HG02973 (cell line): ENCODE measurements around the gene STAC.
"Not testable (repeated sequence)": the region's sequence is repeated elsewhere in the genome, so short reads cannot be mapped to it uniquely, and the experiment has no call there.

Experiments used
- ATAC-seq: cut with Tn5 transposase; IDR thresholded peaks from one replicate; pipeline ENCODE4 v1.9.1; 2021; ENCODE audit warnings: moderate library complexity; ENCODE audit not compliant: unreplicated experiment

STAC gene

DNA sequence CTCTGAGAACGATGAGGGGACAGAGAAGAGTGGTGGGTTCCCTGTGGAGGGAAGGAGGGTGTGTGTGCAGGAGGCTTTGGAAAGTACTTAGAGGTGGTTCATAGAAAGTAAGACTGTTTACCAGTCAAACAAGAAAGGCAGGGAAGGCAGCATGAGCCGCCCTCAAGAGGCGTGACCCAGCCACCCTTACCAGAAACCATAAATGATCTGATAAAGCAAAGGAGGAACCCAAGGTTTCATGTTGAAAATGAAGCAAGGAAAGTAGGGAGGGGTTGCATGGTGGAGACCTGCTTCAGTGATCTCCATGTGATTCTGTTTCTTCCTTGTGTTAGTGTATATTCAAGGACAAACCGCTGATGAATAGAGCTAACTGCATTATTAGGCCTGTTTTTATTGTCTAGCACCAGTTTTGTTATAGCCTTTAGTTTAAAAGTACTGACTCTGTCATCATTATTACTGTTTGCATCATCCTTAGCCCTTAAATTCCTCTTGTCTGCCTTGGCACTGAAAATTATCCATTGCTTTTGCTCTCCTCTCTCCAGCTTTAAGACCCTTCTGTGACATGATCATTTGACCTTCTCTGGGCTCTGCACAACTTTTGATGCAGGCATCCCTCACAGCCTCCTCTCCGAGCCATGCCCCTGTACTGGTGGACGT, 96.1 kb downstream of the STAC start:
- no peak for ATAC-seq

DNA sequence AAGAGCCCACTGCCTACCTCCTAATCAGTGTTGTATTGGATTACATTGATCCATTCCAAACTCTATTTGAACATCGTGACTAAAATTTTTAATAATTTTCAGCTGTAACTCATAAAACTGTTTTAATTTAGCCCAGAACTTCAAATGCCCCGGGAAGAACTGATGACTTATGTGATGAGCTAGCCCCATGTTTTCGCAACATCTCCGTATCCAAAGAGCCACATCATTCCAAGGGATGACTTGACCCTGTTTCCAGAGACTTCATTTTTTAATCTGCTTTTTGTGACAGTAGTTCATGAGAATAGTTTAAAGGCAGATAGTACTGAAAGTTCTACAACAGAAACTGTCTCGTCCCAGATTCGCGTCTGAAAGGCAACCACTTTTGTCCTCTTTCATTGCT, 97.4 kb downstream of the STAC start:
- no peak for ATAC-seq

DNA sequence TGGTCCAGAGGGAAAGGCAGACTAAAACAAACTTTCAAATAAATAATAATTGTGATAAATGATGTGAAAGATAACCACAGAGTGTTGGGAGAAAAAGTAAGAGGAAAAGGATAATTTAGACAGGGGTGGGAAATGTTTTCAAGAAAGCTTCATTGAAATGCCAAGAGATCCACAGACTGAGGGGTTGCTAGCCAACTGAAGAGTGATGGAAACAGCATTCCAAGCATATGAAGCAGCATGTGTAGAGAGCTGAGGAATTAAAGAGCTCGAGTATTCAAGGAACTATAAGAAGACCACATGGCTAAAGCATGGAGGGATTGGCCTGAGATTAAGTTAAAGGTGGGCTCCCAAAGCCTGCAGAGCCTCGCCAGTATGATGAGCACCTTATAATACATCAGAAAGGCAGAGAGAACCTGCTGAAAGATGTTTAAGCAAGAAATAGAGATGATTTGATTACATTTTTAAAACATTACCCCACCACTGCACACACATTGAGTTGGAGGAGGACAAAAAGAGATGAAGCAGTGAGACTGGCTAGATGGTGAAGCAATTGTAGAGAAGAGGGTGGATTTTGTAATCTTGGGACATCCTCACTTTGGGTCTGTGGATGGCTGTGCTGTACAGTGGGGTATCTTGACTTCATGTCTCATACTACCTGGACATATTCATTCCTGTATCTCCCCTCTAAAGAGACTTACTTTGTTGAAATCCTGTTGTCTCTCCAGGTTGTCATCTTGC, 100.8 kb downstream of the STAC start:
- no peak for ATAC-seq

DNA sequence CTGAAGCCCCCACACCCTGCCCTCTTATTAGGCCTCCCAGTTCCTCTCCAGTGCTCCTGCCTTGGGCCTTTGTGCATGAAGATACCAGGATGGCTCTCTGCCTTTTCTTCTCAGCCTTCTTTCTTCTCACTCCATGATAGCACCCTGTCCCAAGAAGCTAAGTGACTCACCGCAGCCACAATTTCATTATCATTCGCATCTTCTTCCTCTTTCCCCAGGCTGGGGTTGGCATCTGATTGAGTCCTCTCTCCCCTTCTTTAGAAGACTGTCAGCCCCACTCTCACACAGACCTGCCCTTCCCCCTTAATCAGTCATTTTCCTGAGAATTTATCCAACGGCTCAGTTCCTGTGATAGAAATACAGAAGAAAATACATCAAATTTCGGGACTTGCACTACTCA, 102.0 kb downstream of the STAC start:
- ATAC-seq = no peak

DNA sequence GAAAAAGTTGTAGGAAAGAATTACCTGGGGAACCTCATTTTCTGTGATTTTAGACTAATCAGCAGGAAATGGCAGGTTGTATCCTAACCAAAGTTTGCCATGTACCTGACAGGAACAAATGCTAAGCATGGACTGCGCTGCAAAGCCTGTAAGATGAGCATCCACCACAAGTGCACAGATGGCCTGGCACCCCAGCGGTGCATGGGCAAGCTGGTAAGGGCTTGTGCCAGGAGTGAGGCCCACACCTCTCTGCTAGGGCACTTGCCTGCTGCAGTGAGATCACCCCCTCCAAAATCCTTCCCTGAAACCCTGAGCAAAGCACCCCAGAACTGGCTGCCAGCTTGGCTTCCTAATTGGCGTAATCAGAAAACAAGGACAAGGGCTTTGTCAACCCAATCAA, 102.6 kb downstream of the STAC start:
- ATAC-seq = no peak

DNA sequence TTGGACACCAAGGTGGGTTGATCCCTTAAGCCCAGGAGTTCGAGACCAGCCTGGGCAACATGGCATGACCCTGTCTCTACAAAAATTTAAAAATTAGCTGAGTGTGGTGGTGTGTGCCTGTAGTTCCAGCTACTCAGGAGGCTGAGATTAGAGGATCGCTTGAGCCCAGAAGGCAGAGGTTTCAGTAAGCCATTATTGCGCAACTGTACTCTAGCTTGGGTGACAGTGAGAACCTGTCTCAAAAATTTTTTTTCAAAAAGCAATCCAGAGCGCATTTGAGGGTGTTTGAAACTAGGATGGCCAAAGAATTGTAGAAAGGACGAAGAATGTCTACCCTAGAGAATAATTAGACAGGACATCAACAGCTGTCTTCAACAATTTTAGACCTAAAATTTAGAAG, 103.4 kb downstream of the STAC start:
- ATAC-seq = no peak

DNA sequence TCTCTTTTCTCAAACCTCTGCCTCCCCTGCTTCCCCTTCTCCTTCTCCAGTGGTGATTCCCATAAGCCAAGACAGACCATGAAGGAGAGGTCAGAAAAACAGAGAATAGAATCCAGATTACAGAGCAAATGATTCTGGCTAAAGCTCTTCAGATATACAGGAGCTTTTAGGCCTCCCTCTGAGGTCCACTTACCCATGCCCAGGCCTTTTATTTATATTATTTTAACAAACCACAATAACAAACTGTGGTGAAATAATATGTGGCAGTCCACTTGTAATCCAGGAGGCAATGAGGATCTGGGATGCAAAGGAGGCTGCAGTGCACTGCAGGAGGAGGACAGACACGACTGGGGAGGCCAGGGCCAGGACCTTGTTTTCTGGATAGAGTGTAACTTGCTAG, 104.1 kb downstream of the STAC start:
- no peak for ATAC-seq

DNA sequence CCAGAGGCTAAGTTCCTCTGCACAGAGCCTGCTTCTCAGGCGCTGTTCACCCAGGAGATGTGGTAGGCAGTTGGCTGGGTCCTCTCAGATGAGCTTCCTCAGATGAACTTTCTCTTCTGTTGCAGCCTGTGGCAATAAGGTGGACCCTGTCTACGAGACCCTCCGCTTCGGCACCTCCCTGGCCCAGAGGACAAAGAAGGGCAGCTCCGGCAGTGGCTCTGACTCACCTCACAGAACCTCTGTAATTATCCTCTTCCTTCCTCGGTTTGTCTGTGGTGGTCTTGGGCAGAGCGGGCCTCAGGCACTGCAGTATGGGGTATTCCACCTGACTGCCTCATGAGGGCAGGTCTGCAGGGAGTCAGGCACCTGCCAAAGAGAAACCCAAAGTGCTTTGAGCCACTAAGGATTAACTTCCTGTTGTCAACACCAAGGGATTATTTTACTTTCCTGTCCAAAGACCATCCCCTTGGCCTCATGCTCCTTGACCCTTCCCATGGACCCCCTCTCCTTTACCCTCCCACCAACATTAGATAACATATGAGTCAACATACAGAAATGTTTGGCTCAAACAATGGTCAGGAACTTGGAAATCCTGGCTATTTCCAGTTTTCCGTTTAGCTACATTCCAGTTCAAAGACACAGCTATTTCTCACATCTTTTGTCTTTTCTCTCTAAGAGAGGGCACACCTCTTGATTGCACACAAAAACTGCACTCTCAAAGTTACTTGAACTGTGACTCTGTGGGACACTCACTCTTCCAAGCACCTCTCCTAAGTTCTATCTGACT, 105.9 kb downstream of the STAC start:
- ATAC-seq = no peak

DNA sequence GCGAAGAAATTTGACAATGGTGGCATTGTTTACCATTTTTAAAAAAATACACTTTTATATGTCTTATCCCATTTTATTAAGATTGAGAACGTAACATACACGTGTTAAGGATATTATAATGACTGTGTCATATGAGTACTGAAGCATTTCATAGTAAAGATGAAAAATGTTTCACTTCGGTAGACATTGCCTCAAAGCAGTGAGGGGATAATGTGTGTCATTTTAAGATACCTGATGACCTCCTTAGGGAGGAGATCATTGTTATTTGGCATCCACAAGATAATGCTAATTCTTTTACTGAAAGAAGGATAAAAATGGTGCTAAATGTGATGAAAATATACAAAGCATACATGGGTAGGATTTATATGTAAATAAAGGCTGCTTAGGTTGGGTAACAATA, 107.3 kb downstream of the STAC start:
- no peak for ATAC-seq

DNA sequence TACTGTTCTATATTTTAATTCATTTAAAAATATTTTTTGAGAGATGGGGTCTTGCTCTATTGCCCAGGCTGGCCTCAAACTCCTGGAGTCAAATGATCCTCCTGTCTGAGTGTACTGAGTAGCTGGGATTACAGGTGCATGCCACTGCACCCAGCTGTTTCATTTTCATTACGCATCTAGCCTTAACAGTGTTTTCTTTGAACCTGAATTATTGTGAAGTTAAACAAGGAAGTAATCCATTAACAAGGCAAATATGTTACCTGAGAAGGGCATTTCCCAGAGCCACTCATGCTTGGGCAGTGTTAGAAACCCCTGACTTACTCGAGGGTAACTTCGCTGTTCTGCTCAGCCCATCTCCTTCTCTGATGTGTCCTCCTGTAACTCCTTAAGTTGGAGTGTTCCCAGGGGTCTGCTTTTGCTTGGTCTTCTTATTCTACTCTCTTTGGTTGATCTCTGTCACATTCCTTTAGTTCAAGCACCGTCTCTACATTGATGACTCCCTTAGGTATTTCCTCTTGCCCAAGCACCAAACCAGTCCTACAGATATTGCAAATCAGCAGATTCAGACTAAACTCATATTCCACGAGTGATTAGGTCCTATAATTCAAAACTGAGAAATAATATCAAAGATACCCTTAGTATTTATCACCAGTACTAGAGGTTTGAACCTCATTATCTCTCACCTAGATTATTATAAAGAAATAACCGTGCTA, 107.9 kb downstream of the STAC start:
- no peak for ATAC-seq

DNA sequence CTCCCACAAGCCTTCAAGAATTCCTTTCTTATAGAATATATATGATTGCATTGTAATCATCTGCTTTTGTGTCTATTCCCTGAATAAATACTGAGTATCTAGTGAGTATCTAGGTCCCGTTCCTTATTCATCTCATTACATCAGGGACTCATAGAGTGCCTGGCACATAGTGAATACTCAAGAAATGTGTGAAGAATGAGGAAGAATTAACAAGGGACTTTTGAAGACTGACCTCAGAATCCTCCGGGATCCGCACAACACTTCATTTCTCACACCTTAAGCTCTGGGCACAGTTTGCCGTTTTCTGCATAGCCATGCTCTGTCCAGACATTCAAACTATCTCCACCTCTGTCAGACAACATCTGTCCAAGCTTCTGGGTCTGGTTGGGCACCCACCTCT, 108.8 kb downstream of the STAC start:
- no peak for ATAC-seq

DNA sequence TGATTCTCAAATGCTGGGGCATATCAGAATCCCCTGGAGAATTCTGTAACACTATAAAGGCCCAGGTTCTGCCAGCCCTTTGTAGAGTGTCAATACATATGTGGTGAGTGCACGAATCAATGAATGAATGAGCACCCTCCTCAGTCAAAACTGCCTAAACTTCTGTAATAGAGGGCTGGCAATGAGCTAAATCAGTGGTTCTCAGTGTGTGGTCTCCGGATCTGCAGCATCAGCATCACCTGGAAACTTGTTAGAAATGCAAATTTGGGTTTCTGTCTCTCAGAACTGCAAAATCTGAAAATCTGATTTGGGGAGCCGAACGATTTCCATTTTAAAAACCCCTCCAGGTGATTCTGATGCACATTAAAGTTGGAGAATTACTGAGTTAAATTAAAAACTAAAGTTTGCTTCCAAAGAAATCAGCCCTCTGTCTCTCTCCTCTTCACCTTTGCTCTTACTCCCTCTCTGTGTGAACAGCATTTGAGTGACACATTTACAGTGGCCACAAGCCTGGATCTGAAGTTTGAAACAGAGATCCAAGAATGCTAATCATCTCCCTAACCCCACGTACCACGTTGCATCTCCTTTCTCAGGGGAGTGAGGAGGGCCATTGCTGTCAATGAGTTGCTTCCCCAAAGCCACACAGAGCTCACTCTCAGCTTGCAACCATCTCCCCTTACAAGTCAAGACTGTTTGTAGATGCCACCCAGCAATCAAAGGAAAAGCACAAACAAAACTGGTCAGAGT, 109.5 kb downstream of the STAC start:
- no peak for ATAC-seq

DNA sequence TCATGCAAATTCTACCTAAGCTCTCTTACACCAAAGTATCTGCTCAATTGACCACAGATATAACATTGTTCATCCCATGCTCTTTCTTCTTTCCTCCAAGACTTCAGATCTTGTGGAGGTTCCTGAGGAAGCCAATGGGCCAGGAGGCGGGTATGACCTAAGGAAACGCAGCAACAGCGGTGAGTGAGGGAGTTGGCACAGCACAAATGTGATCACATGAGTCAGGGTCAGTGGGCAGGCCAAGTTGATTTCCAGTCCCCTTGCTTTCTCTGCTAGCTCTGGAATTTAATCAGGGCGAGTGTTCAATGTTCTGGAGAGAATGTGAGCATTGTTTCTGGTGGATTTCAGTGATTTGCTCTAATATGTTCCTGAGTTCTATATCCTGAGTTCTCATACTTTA, 112.7 kb downstream of the STAC start:
- no peak for ATAC-seq

DNA sequence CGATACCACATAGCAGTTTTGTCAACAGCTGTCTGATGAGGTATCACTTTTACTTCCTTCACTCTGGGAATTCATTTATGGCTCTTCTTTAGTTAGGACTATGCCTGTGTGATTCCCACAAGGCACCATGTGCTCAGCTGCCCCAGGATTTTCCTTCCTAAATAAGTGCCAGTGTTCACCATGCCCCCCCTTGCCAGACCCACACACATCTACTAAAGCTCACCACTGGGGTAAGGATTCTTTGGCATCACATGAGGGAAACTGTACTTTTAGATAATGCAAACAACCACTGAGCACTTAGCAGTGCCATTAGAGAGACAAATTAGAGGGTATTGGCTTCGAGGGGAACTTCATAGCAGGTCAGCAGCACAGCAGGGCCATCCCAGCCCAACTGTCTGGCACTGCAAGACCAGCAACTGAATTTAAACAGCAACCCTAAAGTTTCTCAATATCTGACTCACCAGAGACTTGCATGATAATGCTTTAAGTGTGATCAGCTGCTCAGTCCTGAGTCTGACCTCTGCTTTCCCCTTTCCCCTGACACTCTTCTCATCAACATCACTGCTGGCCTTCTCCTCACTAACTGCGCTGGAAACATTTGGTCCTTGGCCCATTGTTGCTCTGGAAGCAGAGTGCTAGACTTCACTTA, 114.3 kb downstream of the STAC start:
- ATAC-seq = no peak

DNA sequence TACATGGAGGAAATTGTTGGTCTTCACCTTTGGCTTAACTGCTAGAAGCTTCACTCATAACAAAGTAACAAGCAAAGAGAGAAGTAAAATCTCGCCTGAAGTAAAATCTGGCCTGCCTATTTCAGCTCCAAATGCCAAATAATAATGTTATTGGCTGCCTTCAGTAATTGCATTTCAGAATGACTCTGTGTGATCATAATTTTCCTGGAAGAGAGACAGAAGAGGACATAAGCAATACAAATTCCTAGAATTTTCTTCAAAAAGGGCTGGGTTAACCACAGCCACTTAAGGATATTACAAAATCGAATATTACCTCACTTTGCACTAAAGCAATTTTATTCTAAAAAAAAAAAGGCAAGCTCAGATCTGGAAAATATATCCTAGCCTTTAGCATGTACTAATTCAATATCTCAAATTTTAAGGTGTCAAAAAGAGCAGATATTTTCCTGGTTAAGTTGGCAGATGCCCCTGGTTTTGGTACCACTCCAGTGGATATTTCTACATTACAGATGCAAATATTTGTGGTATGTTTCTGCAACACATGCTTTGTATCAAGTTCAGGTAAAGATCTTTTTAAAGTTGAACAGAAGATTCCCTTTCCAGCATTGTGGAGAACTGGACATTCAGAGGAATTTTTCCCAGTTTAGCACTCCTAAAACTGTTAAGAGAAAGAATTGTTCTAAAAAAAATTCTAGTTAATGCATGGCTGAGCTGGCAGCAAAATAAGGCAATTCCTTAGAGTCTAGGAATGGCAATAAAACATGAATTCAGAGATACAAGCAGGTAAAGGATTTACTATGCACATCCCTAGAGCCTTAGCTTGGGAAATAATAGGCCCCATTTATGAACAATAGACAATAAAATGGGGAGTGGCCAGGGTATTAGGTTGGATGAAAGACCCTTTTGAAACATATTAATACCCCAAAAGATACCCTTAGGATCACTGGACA, 116.7 kb downstream of the STAC start:
- ATAC-seq = no peak

DNA sequence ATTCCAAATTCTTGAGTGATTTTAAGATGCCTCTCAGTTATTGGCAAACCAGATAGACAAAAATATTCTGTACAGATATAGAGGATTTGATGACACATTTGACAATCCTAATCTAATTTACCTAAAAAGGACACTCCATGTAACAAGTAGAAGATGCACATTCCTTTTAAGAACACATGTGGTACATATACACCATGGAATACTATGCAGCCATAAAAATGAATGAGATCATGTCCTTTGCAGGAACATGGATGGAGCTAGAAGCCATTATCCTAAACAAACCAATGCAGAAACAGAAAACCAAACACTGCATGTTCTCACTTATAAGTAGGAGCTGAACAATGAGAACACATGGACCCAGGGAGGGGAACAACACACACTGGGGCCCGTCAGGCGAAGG, 119.7 kb downstream of the STAC start:
- not testable (repeated sequence) for ATAC-seq

DNA sequence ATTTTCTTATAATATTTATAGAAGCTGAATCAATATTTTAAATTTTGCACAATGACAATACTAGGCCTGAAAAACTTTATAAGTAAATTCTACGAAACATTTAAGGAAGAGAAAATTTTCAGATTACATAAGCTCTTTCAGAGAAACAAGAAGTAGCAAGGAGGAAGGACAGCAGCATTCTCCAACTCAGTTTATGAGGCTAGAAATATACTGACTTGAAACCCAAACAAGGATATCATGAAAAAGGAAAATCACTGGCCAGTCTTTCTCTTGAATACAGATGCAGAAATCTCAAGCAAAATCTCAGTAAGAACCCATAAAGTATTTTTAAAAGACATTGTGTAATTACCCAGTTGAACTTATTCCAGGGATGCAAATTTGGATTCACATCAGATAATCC, 121.3 kb downstream of the STAC start:
- ATAC-seq = no peak

DNA sequence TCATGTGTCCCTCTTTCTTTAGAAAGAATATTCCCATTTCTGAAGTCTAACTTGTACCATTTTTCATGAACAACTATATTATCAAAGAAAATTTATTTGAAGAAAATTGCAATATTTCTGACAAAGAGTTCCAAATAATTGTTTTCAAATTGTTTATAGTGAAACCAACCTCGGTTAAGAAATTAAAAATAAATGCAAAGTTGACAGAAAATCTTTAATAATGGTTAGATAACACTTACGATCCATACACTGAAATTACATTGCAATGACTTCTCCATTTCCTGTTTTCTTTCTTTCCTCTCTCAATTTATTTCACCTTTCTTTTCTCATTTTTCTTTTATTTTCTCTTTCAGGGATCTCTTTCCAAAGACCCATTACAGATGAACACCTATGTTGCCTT, 125.1 kb downstream of the STAC start:
- no peak for ATAC-seq
